HG02642 (cell line): Measurements from ENCODE around the gene SAMD9L.
"Not testable (repeated sequence)": the region's sequence is repeated elsewhere in the genome, so short reads cannot be mapped to it uniquely, and the experiment has no call there.

Experiments
- ATAC-seq: cut with Tn5 transposase; IDR thresholded peaks from one replicate; pipeline ENCODE4 v1.9.1; 2021; ENCODE audit warnings: mild to moderate bottlenecking; ENCODE audit not compliant: unreplicated experiment, poor library complexity

The SAMD9L gene

DNA sequence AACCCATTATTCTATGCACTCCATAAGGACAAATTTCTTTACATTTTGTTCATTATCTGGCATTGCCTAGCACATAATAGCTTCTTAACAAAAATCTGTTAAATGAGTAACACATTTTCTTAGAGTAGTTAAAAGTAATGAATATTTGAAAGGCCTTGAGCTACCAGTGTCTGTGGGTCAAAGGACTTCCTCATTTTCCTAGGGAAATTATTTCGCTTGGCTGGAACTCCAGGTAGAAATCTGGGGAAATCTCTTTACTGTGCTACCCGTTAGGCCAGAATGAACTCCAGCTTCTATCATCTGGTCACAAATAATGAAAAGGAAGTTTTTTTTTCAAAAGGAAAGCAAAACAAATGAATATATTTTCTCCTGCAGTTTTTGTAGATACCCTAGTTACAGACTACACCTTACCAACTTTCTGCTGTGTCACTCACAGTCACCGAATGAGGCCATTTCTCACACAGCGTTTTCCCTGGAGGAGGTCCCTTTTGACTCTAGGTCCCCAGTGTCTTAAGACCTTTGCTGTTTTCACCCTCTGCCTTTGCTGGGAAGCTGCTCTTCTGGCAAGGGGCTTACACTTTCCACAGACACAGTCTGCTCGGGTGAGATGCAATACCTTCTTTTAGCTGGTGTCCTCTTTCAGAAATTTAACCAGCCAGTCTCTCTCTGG lies 1.6 kb downstream of the SAMD9L start:
- ATAC-seq: peak; percentile 38

DNA sequence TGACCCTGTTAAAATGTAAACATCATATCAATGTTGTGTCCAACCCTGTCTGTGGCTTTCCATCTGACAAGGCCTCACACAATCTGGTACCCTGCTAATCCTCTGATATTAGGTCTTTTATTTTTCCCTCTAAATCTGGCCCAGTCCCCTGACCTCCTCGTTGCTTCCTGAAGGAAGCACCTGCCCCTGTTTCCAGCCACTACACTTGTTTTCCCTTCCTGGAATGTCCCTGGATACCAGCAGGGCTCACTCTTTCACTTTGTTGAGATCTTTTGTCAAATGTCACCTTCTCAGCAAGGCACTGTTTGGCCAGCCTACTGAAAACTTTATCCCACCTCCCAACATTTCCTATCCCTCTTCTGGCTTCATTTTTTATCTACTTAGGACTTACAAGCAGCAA lies 2.1 kb downstream of the SAMD9L start:
- no peak for ATAC-seq

DNA sequence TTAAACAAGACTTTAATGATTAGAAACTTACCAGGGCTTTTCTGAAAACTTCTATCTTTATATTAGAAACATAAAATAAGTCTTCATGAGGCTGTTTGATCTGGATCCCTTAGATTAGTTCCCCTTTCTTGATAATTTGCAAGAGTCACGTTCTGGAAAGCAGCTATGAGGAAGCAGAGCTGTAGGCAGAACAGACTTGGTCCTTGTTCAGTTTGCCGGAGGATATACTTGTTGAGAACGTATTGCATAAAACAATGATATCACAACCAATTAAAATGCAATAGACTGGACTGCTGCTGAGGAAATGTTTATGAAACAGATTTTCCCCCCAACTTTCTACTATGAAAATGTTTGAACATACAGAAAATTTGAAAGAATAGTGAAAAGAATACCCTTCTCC lies 2.8 kb downstream of the SAMD9L start:
- no peak for ATAC-seq

DNA sequence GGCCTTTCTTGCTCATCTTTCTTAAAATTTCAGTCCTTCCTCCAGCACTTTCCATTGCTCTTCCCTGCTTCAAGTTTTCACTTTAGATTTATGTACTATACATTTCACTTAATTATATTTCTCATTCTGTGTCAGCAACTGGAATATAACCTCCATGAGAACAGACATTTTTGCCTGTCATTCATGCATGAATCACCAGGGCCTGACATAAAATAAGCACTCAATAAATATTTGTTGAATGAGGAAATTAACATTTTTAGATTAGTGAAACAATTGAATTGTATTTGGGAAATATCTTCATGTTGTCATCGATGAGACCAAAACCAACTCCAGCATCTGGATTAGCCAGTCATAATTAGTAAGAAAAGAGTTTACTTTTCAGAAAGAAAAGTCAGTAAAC lies 6.1 kb downstream of the SAMD9L start:
- no peak for ATAC-seq

DNA sequence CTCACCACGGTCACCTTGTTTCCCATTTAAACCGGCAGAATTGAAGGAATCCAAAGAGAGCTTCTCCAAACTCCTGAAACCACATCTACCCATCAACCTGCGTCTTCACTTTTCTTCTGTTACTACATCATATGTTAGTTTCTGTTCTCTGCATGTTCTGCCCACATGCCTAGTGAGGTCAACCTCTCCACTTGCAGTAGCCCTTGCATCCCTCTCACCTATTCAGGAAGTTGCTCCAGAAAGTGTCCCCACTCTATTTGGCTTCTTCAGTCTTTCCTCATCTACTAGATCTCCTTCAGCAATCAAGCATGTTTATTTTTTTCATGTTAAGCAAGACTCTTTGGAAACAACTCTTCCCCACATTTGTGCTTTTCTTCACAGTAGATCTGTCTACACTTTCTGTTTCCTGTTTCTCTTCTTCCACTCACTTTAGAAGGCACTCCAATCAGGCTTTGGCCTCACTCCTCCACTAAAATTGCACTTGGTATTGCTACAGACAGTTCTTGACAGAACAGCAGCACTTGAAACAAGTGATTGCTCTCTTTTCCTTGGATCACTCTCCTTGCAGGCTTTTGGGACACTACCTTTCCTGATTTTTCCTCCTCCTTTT lies 7.5 kb downstream of the SAMD9L start:
- no peak for ATAC-seq

DNA sequence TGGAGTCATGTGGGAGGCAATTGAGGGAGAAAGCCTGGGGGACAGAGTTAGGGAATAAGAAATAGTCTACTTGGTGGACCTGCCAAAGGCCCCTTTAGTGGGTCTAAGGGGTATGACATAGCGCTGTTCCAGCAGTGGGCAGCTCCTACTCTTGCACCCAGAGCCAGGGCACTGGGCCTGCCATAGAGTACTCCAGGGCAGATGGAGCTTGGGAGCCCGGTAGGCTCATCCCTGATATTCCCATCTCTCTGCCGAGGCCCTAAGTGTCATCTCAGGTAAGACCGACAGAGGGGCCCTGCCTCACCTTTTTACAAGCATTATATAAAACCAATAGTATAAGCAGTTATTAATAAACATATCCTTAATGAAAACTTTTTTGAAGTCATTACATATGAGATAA lies 9.6 kb downstream of the SAMD9L start:
- ATAC-seq: no peak

DNA sequence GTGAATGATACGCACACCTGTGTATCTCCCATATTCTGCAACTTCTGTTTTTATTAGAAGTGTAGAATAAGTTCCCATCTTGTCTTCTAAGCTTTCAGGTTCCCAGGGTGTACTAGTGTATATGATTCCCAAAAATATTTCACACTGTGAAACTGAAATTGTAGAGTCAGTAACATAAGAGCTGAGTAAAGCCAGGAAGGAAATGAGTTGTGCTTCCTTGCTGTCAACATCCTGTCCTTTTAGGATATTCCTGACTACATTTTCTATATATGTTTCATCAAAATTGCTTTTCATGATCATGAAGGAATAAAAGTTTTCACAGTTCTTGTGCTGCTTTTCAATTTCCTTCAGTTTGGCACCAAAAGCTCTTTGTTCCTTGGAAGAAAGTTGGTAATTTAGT lies 15.2 kb downstream of the SAMD9L start:
- no peak for ATAC-seq

DNA sequence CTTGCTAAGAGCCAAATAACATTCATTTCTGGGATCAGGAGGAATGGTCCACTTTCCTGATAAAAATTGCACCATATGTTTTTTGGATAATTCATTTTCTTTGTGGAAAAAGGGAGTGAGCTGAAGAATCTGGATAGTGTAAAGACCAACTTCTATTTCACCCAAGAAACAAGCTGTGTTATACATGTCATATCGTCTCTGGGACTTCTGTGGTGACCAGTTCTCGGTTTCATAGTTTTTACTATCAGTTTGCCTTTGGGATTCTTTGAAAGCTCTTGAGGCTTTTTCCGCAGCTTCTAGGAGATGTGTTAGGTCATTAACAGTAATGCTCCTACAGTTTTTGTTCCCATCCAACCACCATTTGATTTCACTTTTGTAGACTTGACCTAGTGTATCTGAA lies 16.0 kb downstream of the SAMD9L start:
- no peak for ATAC-seq

DNA sequence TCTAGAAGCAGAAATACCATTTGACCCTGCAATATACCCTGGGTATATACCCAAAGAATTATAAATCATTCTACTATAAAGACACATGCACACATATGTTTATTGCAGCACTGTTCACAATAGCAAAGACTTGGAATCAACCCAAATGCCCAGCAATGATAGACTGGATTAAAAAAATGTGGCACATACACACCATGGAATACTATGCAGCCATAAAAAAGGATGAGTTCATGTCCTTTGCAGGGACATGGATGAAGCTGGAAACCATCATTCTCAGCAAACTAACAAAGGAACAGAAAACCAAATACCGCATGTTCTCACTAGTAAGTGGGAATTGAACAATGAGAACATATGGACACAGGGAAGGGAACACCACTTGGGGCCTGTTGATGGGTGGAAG lies 21.2 kb downstream of the SAMD9L start:
- not testable (repeated sequence) for ATAC-seq

DNA sequence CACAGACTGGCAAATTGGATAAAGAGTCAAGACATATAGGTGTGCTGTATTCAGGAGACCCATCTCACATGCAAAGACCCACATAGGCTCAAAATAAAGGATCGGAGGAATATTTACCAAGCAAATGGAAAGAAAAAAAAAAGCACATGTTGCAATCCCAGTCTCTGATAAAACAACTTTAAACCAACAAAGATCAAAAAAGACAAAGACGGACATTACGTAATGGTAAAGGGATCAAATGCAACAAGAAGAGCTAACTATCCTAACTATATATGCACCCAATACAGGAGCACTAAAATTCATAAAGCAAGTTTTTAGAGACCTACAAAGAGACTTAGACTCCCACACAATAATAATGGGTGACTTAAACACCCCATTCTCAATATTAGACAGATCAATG lies 24.7 kb downstream of the SAMD9L start:
- ATAC-seq: not testable (repeated sequence)

DNA sequence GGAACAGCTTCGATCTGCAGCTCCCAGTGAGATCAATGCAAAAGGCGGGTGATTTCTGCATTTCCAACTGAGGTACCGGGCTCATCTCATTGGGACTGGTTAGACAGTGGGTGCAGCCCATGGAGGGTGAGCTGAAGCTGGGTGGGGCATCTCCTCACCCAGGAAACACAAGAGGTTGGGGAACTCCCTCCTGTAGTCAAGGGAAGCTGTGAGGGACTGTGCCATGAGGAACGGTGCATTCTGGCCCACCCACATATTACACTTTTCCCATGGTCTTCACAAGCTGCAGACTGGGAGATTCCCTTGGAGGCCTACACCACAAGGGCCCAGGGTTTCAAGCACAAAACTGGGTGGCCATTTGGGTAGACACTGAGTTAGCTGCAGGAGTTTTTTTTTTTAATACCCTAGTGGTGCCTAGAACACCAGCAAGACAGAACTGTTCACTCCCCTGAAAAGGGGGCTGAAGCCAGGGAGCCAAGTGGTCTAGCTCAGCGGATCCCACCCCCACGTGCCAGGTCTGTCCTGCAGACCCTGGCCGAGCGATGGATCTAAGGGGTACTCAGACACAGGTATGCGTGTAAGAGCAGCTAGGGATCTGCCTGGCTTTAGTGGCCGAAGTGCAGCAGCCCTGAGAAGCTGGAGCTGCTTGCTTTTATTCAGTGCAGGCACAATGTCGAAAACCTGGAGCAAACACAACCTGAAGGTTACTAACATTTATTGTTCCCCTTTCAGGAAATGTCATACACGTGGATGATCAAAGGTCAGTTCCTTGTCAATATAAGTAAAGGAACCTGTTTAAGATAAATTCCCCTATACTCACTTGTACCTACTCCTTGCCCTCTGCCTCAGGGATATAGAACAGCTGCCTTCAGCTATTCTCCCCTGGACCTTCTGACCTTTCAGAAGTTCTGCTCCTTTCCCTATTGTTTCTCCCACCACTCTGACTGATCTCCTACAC lies 27.3 kb downstream of the SAMD9L start:
- ATAC-seq: no peak

DNA sequence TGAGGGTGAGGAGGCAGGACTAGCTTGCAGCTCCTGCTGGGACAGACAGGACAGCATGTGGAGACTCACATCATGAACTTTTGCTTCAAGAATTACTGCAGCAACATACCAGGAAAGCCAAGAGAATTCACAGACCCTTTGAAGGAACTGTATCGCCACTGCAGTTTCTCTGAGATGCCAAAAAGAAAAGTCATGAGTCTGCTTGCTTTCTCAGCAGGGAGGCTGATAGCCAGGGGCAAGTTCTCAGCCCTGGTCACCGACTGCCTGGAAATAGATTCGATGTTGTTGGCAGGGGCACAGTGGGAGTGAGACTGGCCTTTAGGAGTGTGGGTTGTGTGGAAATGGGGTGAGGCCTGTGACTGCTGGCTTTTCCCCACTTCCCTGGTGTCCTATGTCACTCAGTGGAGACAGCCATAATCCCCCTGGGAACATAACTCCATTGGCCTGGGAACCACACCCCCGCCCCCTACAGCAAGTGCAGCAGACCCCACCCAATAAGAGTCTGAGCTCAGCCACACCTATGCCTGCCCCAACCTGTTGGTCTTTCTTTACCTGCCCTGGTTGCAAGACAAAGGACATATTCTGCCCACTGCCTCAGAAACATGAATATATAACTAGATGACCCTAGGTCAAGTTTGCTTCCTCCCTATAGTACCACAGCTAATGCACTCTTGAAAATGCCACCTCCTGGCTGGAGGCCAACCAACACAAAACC lies 28.8 kb downstream of the SAMD9L start:
- no peak for ATAC-seq

DNA sequence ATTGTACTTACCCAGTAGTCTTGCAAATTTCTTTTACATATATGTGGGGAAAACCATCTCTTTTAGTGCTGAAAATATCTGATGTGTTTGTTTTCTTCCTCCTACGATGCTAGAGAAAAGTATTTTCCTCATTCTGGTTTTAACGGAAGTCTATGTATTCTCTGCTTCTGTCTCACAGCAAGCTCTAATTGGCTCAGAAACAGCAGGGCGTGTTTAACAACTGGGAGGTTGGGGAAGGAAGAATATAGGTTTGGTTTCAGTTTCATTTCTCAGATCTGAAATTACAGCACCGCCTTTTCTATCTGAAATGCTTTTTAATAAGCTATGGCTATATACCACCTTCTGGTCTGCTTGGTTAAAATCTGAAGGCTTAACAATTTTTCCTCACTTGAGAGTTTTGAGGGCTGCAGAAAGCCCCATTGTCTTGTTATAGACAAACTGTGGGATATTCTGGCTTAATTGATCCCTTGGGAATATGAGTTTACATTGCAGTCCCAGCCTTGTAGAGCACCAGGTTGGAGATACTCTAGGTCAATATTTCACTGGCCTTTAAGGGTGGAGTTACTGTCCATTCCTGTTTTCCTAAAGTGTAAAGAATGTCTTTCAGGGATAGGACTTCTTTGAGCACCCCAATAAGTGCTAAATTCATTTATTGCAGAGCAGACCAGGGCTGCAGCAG lies 30.2 kb downstream of the SAMD9L start, which contains the start of gene SAMD9:
TSS of gene SAMD9 (minus strand) at position 128 of the 679 bp plus-strand sequence. CDS start 11,882 bp downstream, outside the sequence.
- peak; percentile 100 for ATAC-seq

DNA sequence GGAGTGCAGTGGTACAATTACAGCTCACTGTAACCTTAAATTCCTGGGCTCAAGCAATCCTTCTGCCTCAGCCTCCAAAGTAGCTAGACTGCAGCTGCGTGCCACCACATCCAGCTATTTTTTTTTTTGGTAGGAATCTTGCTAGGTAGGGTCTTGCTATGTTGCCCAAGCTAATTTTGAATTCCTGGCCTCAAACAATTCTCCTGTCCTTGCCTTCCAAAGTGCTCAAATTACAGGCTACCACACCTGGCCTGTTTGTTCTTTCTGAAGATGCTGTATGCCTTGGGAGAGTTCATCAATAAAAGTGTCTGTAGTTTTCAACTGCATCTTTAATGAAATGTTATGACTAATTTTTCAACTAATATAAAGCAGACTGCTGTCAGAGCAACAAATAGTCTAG lies 30.9 kb downstream of the SAMD9L start:
- ATAC-seq: no peak

DNA sequence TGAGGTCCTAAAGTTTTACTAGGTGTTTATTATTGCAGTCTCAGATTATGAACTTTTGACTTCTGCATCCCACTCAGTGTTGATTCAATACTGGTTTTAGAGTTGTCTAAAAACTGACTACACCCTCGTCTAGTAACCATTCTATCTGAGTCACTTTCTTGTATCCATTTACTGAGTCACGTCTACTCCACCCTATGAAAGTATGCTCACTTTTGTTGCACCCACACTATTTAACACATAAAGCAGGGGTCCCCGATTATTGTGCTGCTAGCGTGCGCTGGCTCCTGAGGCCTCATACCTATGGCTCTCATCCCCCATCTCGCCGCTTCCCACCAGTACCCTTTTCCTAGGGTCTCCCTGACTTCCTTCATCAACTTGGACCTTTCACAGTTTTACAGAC lies 32.4 kb downstream of the SAMD9L start:
- ATAC-seq: no peak

DNA sequence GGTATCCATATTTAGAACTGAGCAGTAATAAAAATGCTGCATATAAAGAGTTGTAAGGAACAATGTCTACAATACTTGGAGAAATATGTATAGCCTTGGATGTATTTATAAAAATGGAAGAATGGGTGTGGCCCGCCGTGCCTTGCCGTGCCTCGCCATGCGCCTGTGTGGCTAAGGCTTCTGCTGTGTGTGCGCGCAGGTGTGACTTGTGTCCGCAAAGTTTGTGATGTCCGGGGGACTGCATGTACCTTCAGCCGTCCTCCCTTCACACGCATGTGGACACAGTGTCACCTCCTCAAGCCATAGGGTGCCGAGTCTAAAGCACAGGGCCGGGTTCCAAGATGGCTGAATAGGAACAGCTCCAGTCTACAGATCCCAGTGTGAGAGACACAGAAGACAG lies 40.2 kb downstream of the SAMD9L start:
- no peak for ATAC-seq

DNA sequence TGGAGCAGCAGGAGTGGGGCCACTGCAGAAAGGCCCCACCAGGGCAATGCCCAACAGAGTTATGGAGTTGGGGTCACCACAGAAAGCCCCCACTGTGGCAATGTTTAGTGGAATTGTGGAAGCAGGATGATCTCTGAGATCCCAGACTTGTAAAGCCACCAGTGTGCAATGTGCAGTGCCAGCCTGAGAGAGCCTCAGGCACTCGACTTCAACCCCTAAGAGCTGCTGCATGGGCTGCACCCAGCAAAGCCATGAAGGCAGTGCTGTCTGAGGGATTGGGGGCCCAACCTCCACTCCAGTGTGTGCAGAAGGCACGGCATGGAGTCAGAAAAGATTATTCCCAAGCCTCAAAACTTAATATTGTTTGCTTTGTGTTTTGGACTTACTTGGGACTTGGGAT lies 50.8 kb downstream of the SAMD9L start:
- ATAC-seq: no peak

DNA sequence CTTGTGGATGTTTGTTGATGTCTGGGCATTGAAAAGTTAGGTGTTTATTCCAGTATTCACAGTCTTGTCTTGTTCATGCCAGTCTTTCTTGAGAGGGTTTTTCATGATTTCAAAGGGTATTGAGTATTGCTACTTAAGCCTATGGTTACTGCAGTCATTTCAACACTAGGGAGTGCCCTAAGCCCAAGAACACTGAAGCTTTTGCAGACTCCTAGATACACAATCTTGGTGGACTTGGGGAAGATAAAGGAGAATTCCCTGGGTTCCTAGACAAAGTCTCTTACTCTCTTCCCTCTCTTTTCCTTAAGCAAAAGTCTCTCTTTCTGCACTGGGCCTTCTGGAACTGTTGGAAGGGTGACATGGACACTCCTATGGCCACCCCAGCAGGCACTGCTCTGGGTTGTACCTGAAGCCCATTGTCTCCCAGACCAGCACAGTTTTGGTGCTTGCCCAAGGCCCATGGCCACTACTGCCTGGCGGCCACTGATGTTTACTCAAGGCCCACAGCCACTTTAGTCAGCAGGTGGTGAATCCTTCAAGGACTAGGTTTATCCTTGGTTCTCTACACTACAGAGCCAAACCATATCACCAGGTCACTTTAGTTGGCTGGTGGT lies 55.3 kb downstream of the SAMD9L start:
- peak; percentile 72 for ATAC-seq
